ENCODE data around the gene TMEM86B.
A peak's percentile ranks its signal among the peaks of the same experiment; 100 is the strongest.

The TMEM86B gene

DNA sequence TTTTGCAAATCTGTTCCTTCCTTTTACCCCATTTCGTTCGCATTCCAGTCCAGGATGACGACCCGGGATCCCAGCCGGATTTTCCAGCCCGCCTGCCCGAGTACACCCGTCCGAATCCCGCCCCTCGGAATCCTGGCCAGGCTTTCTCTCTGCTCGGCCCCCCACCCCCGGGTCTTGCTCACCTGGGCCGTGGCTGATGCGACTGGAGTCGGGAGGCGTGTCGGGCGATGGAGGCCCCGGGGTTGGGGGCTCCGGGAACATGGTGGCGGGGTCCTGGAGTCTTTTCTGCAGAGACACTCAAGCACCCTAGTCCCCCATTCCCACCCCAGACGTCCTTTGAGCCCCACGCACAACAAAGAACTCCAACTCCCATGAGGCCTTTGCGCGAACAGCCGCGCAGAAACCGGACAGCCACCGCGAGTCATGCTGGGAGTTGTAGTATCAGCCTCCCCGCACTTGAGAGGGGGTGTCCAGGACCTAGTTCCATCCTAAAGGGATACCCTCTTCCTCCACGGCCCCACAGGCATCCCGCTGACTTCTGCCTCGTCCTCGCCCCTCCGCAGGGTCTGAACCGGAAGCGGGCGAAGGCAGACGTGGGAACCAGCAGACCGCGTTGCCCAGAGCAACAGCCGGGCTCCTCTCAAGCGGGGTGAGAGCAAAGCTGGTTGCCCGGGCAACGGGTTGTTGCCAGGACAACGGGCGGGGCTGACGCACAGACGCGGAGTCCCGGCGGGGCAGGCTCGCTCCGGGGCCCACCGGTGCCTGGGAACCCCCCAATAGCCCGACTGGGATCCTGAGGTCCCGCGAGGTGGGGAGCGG is 49.6 kb downstream of the TMEM86B start (continued):
- TF ChIP-seq, protein P1, sequence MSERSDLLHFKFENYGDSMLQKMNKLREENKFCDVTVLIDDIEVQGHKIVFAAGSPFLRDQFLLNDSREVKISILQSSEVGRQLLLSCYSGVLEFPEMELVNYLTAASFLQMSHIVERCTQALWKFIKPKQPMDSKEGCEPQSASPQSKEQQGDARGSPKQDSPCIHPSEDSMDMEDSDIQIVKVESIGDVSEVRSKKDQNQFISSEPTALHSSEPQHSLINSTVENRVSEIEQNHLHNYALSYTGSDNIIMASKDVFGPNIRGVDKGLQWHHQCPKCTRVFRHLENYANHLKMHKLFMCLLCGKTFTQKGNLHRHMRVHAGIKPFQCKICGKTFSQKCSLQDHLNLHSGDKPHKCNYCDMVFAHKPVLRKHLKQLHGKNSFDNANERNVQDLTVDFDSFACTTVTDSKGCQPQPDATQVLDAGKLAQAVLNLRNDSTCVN (tag by site-specific recombination; optimal IDR thresholded peaks at IDR 0.05), result peak; percentile 14
- TF ChIP-seq ZEB2 (tag by site-specific recombination; IDR thresholded peaks at IDR 0.05) (peak; percentile 32; the same call in 1 of the 2 replicates), MYNN (tag by site-specific recombination; IDR thresholded peaks at IDR 0.05; ENCODE audit: borderline replicate concordance) (peak; percentile 99), KLF16 (tag by site-specific recombination; IDR thresholded peaks at IDR 0.05) (peak; percentile 54; the same call in 1 of the 2 replicates), ZNF311 (tag by site-specific recombination; IDR thresholded peaks at IDR 0.05; ENCODE audit: borderline replicate concordance) (no peak), KLF7 (tag by site-specific recombination; IDR thresholded peaks at IDR 0.05; ENCODE audit: borderline replicate concordance) (peak; percentile 73; the same call in 1 of the 2 replicates), ZNF121 (tag by site-specific recombination; IDR thresholded peaks at IDR 0.05) (peak; percentile 86), WT1 (tag by site-specific recombination; IDR thresholded peaks at IDR 0.05) (0 out of 2 replicates have a peak, but pooled peaks have one; percentile 21), KLF1 (tag by site-specific recombination; IDR thresholded peaks at IDR 0.05) (peak; percentile 53; the same call in 1 of the 2 replicates), SETDB1 (IDR thresholded peaks at IDR 0.05; ENCODE audit: insufficient read length, low read length) (no peak)
- TF ChIP-seq, protein P2, sequence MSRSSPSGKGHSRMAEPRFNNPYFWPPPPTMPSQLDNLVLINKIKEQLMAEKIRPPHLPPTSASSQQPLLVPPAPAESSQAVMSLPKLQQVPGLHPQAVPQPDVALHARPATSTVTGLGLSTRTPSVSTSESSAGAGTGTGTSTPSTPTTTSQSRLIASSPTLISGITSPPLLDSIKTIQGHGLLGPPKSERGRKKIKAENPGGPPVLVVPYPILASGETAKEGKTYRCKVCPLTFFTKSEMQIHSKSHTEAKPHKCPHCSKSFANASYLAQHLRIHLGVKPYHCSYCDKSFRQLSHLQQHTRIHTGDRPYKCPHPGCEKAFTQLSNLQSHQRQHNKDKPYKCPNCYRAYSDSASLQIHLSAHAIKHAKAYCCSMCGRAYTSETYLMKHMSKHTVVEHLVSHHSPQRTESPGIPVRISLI (tag by site-specific recombination; IDR thresholded peaks at IDR 0.05), result 0 out of 2 replicates have a peak, but pooled peaks have one; percentile 12
- TF ChIP-seq, protein P3, sequence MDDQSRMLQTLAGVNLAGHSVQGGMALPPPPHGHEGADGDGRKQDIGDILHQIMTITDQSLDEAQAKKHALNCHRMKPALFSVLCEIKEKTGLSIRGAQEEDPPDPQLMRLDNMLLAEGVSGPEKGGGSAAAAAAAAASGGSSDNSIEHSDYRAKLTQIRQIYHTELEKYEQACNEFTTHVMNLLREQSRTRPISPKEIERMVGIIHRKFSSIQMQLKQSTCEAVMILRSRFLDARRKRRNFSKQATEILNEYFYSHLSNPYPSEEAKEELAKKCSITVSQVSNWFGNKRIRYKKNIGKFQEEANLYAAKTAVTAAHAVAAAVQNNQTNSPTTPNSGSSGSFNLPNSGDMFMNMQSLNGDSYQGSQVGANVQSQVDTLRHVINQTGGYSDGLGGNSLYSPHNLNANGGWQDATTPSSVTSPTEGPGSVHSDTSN (CRISPR knock-in tag; IDR thresholded peaks at IDR 0.05), result peak; percentile 66; the same call in 1 of the 2 replicates
